Activated T-helper 1 cell treated with anti-CD3 and anti-CD28 coated beads, Interleukin-12 subunit alpha, Interleukin-12 subunit beta, Interleukin-2, Interleukin-4 antibody, amounts not matched to agents 30 ng/mL and 10 ng/mL and 1 ng/mL, durations not matched to agents 14 hours and 24 hours and 36 hours (primary cell): ENCODE results near the gene WDR93. TPM values are rescaled to one million over a fixed set of nuclear protein-coding genes. Genes with fewer than 3 reads are reported as not detected.

ENCODE experiments used
- DNase-seq: peaks from one replicate; pipeline ENCODE4 v3.0.0; 2021; ENCODE audit warnings: low spot score
- H3K27ac Mint-ChIP-seq: one replicate; pipeline ENCODE4 v1.8.0; 2021; ENCODE audit warnings: mild to moderate bottlenecking, mixed read lengths
- H3K27me3 Mint-ChIP-seq: one replicate; pipeline ENCODE4 v1.8.0; 2022; ENCODE audit warnings: mild to moderate bottlenecking, moderate library complexity, mixed read lengths; ENCODE audit not compliant: insufficient read depth
- H3K36me3 Mint-ChIP-seq: one replicate; pipeline ENCODE4 v1.8.0; 2021; ENCODE audit warnings: low read depth, mixed read lengths
- H3K4me1 Mint-ChIP-seq: one replicate; pipeline ENCODE4 v1.8.0; 2021; ENCODE audit warnings: low read depth, mixed read lengths
- H3K4me3 Mint-ChIP-seq: one replicate; pipeline ENCODE4 v1.8.0; 2021; ENCODE audit warnings: mild to moderate bottlenecking, moderate library complexity, mixed read lengths
- H3K9me3 Mint-ChIP-seq: one replicate; pipeline ENCODE4 v1.8.0; 2021; ENCODE audit warnings: mixed read lengths
- intact Hi-C: fragments of 100-400 bp; cut with micrococcal nuclease; formaldehyde crosslinking; loops from one replicate; pipeline ENCODE4 v1.15.1; 2024
- total RNA-seq: library from RNA; stranded (reverse); gene quantifications from 2 replicates; pipeline ENCODE4 v1.2.3, GENCODE V29; 2022

The WDR93 gene
- total RNA-seq, 1 donor from 2014 or later, result not detected

GRCh38 chr15:89666858-89667705, 23.5 kb upstream of the WDR93 start:
- Mint-ChIP-seq H3K4me3 (peak overlapping the region; percentile 7), H3K27me3 (peaks cover 20% of the 10 kb centered on the region), H3K4me1 (peaks cover 5% of the 10 kb centered on the region), H3K27ac (peak overlapping the region; percentile 44), H3K36me3 (peaks cover 3% of the 10 kb centered on the region), H3K9me3 (no peaks in the 10 kb centered on the region)
- intact Hi-C loops, result no loop called here
- DNase-seq, result no peak

GRCh38 chr15:89667706-89667960, 23.0 kb upstream of the WDR93 start:
- Mint-ChIP-seq H3K27ac (peak overlapping the region; percentile 44), H3K4me3 (peak overlapping the region; percentile 7), H3K4me1 (peaks cover 5% of the 10 kb centered on the region), H3K9me3 (no peaks in the 10 kb centered on the region), H3K27me3 (peaks cover 15% of the 10 kb centered on the region), H3K36me3 (peaks cover 3% of the 10 kb centered on the region)
- intact Hi-C loops, result no loop called here
- no peak for DNase-seq

- H3K4me3 Mint-ChIP-seq, result no peak overlapping the region
- peaks cover 3% of the 10 kb centered on the region for H3K36me3 Mint-ChIP-seq
- peaks cover 15% of the 10 kb centered on the region for H3K27me3 Mint-ChIP-seq
- H3K27ac Mint-ChIP-seq, result no peak overlapping the region
- intact Hi-C loops, result no loop called here
- no peak for DNase-seq
- peaks cover 5% of the 10 kb centered on the region for H3K4me1 Mint-ChIP-seq
- H3K9me3 Mint-ChIP-seq, result no peaks in the 10 kb centered on the region
These were observed 22.4 kb upstream of the WDR93 start for GRCh38 chr15:89668171-89668570.

GRCh38 chr15:89669309-89669865, 21.2 kb upstream of the WDR93 start:
- Mint-ChIP-seq H3K4me1 (peaks cover 5% of the 10 kb centered on the region), H3K27me3 (peaks cover 12% of the 10 kb centered on the region), H3K36me3 (peaks cover 3% of the 10 kb centered on the region), H3K4me3 (no peak overlapping the region), H3K9me3 (no peaks in the 10 kb centered on the region), H3K27ac (no peak overlapping the region)
- no peak for DNase-seq
- intact Hi-C loops, result no loop called here

- Mint-ChIP-seq H3K9me3 (no peaks in the 10 kb centered on the region), H3K4me3 (no peak overlapping the region), H3K36me3 (peaks cover under 1% of the 10 kb centered on the region), H3K4me1 (peaks cover 1% of the 10 kb centered on the region), H3K27me3 (peaks cover 9% of the 10 kb centered on the region), H3K27ac (no peak overlapping the region)
- intact Hi-C loops, result no loop called here
- DNase-seq, result no peak
These were observed 20.7 kb upstream of the WDR93 start for GRCh38 chr15:89669941-89670340.

GRCh38 chr15:89670971-89671560, 19.5 kb upstream of the WDR93 start:
- DNase-seq, result no peak
- H3K4me3 Mint-ChIP-seq, result no peak overlapping the region
- no peaks in the 10 kb centered on the region for H3K9me3 Mint-ChIP-seq
- no peaks in the 10 kb centered on the region for H3K4me1 Mint-ChIP-seq
- H3K27ac Mint-ChIP-seq, result no peak overlapping the region
- intact Hi-C loops, result no loop called here
- peaks cover 7% of the 10 kb centered on the region for H3K27me3 Mint-ChIP-seq
- no peaks in the 10 kb centered on the region for H3K36me3 Mint-ChIP-seq

GRCh38 chr15:89671687-89672086, 18.9 kb upstream of the WDR93 start:
- H3K4me3 Mint-ChIP-seq, result no peak overlapping the region
- no peaks in the 10 kb centered on the region for H3K36me3 Mint-ChIP-seq
- H3K4me1 Mint-ChIP-seq, result no peaks in the 10 kb centered on the region
- H3K27ac Mint-ChIP-seq, result no peak overlapping the region
- H3K27me3 Mint-ChIP-seq, result peaks cover 9% of the 10 kb centered on the region
- no peaks in the 10 kb centered on the region for H3K9me3 Mint-ChIP-seq
- DNase-seq, result no peak
- intact Hi-C loops, result no loop called here

- DNase-seq, result no peak
- Mint-ChIP-seq H3K27me3 (peaks cover 9% of the 10 kb centered on the region), H3K4me1 (no peaks in the 10 kb centered on the region), H3K36me3 (no peaks in the 10 kb centered on the region), H3K9me3 (no peaks in the 10 kb centered on the region), H3K4me3 (no peak overlapping the region), H3K27ac (no peak overlapping the region)
- intact Hi-C loops, result no loop called here
These were observed 18.1 kb upstream of the WDR93 start for GRCh38 chr15:89672221-89673164.

GRCh38 chr15:89673165-89673512, 17.5 kb upstream of the WDR93 start:
- no peak overlapping the region for H3K4me3 Mint-ChIP-seq
- no peaks in the 10 kb centered on the region for H3K9me3 Mint-ChIP-seq
- H3K27me3 Mint-ChIP-seq, result peaks cover 11% of the 10 kb centered on the region
- intact Hi-C loops, result no loop called here
- H3K4me1 Mint-ChIP-seq, result no peaks in the 10 kb centered on the region
- H3K36me3 Mint-ChIP-seq, result no peaks in the 10 kb centered on the region
- DNase-seq, result no peak
- H3K27ac Mint-ChIP-seq, result no peak overlapping the region

- Mint-ChIP-seq H3K4me1 (no peaks in the 10 kb centered on the region), H3K36me3 (no peaks in the 10 kb centered on the region), H3K27me3 (peaks cover 8% of the 10 kb centered on the region), H3K9me3 (no peaks in the 10 kb centered on the region), H3K4me3 (no peak overlapping the region), H3K27ac (no peak overlapping the region)
- intact Hi-C loops, result no loop called here
- no peak for DNase-seq
These were observed 16.1 kb upstream of the WDR93 start for GRCh38 chr15:89674526-89674925.

GRCh38 chr15:89675606-89676005, 15.0 kb upstream of the WDR93 start:
- Mint-ChIP-seq H3K9me3 (no peaks in the 10 kb centered on the region), H3K4me3 (no peak overlapping the region), H3K36me3 (no peaks in the 10 kb centered on the region), H3K27ac (no peak overlapping the region), H3K27me3 (peaks cover 10% of the 10 kb centered on the region), H3K4me1 (no peaks in the 10 kb centered on the region)
- intact Hi-C loops, result no loop called here
- DNase-seq, result no peak

GRCh38 chr15:89677381-89677780, 13.2 kb upstream of the WDR93 start:
- no peaks in the 10 kb centered on the region for H3K9me3 Mint-ChIP-seq
- no peaks in the 10 kb centered on the region for H3K36me3 Mint-ChIP-seq
- H3K27me3 Mint-ChIP-seq, result peaks cover 10% of the 10 kb centered on the region
- H3K27ac Mint-ChIP-seq, result no peak overlapping the region
- no peaks in the 10 kb centered on the region for H3K4me1 Mint-ChIP-seq
- DNase-seq, result no peak
- H3K4me3 Mint-ChIP-seq, result no peak overlapping the region
- intact Hi-C loops, result no loop called here

- Mint-ChIP-seq H3K4me1 (no peaks in the 10 kb centered on the region), H3K4me3 (no peak within 1 kb of the TSS), H3K9me3 (no peaks in the 10 kb centered on the region), H3K36me3 (no peaks in the 10 kb centered on the region), H3K27me3 (peaks cover 10% of the 10 kb centered on the region), H3K27ac (no peak within 1 kb of the TSS)
- intact Hi-C loops, result no loop called here
- DNase-seq, result no peak
These were observed 11.4 kb upstream of the WDR93 start, which contains the start of gene PLIN1 for GRCh38 chr15:89679212-89679611. Gene PLIN1, minus strand, starts transcription at chr15:89679367. Its CDS starts 1,878 bp downstream, at chr15:89677489.
